ENCODE data around the gene MYO10.

- TF ChIP-seq ZBTB49 (tag by site-specific recombination; IDR thresholded peaks at IDR 0.05; ENCODE audit: low read depth), result no peak
- no peak for TF ChIP-seq PBX3 (CRISPR knock-in tag; IDR thresholded peaks at IDR 0.05)
- no peak for TF ChIP-seq ZNF791 (tag by site-specific recombination; IDR thresholded peaks at IDR 0.05)
- no peak for TF ChIP-seq CTCF (tag by site-specific recombination; IDR thresholded peaks at IDR 0.05)
- no peak for TF ChIP-seq REST (tag by site-specific recombination; IDR thresholded peaks at IDR 0.05)
- TF ChIP-seq WT1 (tag by site-specific recombination; IDR thresholded peaks at IDR 0.05), result no peak
- TF ChIP-seq ZNF530 (tag by site-specific recombination; IDR thresholded peaks at IDR 0.05; ENCODE audit: low read depth), result no peak
- TF ChIP-seq ZNF518A (tag by site-specific recombination; conservative IDR thresholded peaks at IDR 0.05; ENCODE audit: low read depth), result no peak
- TF ChIP-seq ZNF174 (tag by site-specific recombination; IDR thresholded peaks at IDR 0.05), result no peak
- no peak for TF ChIP-seq KLF17 (tag by site-specific recombination; IDR thresholded peaks at IDR 0.05)
Measured at GRCh38 chr5:16791036-16791705, 144.9 kb downstream of the MYO10 start.
